IPS-15b (cell line): Measurements from ENCODE around the gene ORM1.
"Not testable (repeated sequence)": the region's sequence is repeated elsewhere in the genome, so short reads cannot be mapped to it uniquely, and the experiment has no call there.

ENCODE experiments used
- H3K27me3 ChIP-seq: one replicate; pipeline ENCODE4 v1.6.1; 2013; ENCODE audit warnings: low read length; ENCODE audit not compliant: control insufficient read depth, insufficient read depth
- H3K36me3 ChIP-seq: one replicate; pipeline ENCODE4 v1.6.1; 2013; ENCODE audit warnings: low read length; ENCODE audit not compliant: control insufficient read depth, insufficient read depth
- H3K4me1 ChIP-seq: one replicate; pipeline ENCODE4 v1.6.1; 2013; ENCODE audit warnings: mild to moderate bottlenecking, low read length; ENCODE audit not compliant: control insufficient read depth, insufficient read depth
- H3K4me3 ChIP-seq: one replicate; pipeline ENCODE4 v1.5.1; 2013; ENCODE audit warnings: low read depth, low read length
- H3K9ac ChIP-seq: one replicate; pipeline ENCODE4 v1.6.1; 2013; ENCODE audit warnings: low read depth, mild to moderate bottlenecking, low read length
- H3K9me3 ChIP-seq: one replicate; pipeline ENCODE4 v1.6.1; 2013; ENCODE audit warnings: mild to moderate bottlenecking, low read length; ENCODE audit not compliant: control insufficient read depth, insufficient read depth

The ORM1 gene

GRCh38 chr9:114332474-114333040, 9.7 kb downstream of the ORM1 start:
- H3K27me3 ChIP-seq, H3K9me3 ChIP-seq, H3K4me3 ChIP-seq, H3K9ac ChIP-seq, H3K4me1 ChIP-seq, H3K36me3 ChIP-seq: not testable (repeated sequence)

GRCh38 chr9:114333718-114334117, 10.8 kb downstream of the ORM1 start:
- not testable (repeated sequence) for H3K9me3 ChIP-seq, H3K27me3 ChIP-seq, H3K4me3 ChIP-seq, H3K9ac ChIP-seq, H3K4me1 ChIP-seq
- H3K36me3 ChIP-seq = peaks cover 11% of the 10 kb centered on the region

- Histone ChIP-seq H3K9ac (no peak overlapping the region), H3K9me3 (no peaks in the 10 kb centered on the region), H3K4me1 (no peaks in the 10 kb centered on the region), H3K27me3 (no peaks in the 10 kb centered on the region), H3K4me3 (no peak overlapping the region), H3K36me3 (peaks cover 11% of the 10 kb centered on the region)
Observed at GRCh38 chr9:114334490-114334889, 11.6 kb downstream of the ORM1 start.

DNA sequence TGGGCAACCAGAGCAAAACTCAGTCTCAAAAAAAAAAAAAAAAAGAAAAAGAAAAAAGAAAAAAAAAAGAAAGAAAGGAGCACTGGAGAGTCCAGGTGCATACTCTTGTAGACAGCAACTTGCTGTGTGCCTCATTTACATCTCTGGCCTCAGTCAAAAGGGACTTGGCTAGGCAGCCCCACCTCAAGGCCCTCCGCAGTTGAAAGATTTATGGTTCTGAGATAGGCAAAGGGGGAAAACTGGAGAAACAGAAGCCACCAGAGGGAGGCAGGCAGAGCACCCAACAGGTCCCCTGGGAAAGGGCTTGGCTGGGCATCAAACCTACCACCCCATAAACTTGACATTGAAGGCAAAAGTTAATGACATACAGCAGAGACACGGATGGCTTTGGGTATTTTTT, 12.8 kb downstream of the ORM1 start:
- Histone ChIP-seq H3K4me1 (no peaks in the 10 kb centered on the region), H3K9me3 (no peaks in the 10 kb centered on the region), H3K9ac (no peak overlapping the region), H3K4me3 (no peak overlapping the region), H3K36me3 (peaks cover 11% of the 10 kb centered on the region), H3K27me3 (no peaks in the 10 kb centered on the region)

DNA sequence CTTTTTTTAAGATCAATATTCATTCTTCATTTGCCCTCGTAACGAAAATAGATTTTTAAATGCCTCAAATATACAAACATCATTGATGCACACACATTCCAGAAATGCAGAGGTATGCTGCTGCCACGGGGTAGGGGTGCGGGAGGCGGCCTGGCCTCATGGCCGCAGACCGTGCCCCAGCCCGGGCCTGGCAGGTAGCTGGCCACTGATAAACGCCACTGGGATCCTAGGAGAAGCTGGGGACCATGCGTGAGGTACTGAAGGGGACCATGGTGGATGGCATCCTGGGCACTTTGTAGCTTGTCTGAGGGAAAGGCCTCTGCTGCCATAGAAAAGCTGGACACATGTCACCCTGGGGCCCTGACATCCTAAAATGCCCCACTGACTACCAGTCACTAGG, 13.3 kb downstream of the ORM1 start:
- Histone ChIP-seq H3K4me3 (no peak overlapping the region), H3K9ac (no peak overlapping the region), H3K27me3 (no peaks in the 10 kb centered on the region), H3K9me3 (no peaks in the 10 kb centered on the region), H3K36me3 (peaks cover 15% of the 10 kb centered on the region), H3K4me1 (no peaks in the 10 kb centered on the region)

- Histone ChIP-seq H3K4me3 (no peak overlapping the region), H3K27me3 (no peaks in the 10 kb centered on the region), H3K4me1 (no peaks in the 10 kb centered on the region), H3K36me3 (peaks cover 19% of the 10 kb centered on the region), H3K9me3 (no peaks in the 10 kb centered on the region), H3K9ac (no peak overlapping the region)
Observed at GRCh38 chr9:114336699-114337395, 13.9 kb downstream of the ORM1 start.

- peaks cover 24% of the 10 kb centered on the region for H3K36me3 ChIP-seq
- H3K4me3 ChIP-seq = no peak overlapping the region
- H3K9me3 ChIP-seq = no peaks in the 10 kb centered on the region
- H3K9ac ChIP-seq = no peak overlapping the region
- no peaks in the 10 kb centered on the region for H3K4me1 ChIP-seq
- no peaks in the 10 kb centered on the region for H3K27me3 ChIP-seq
Observed at GRCh38 chr9:114338187-114338586, 15.3 kb downstream of the ORM1 start.

DNA sequence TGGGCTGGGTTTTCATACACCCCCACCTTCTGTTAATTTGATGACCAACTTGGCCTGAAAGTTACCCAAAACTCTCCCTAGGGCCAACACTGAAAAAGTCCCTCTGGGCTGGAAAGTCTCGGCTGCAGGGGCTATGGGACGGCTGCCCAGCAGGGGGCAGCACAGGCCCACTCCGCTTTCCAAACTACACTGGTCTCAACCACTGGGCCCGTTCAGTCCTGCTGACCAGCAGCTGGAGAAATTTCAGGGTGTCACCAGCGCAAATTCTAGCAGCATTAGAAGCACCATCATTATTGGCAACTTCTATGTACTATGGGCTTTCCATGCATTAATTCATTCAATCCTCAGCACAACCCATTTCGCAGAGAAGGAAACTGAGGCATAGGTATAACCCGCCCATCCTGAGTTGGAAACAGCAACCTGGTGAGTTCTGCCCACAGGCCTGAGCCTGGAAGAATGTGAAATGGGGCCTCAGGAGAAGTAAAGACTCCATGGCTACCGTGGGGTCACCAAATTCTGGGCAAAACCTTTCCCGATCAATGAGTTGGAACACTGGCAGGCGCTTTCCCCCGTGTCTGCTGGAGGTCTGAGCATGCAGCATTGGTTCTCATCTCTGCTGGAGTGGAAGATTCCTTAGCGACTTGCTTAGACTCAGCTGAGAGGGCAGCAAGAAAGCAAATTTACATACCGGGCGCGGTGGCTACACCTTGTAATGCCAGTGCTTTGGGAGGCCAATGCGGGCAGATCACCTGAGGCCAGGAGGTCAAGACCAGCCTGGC, 16.4 kb downstream of the ORM1 start:
- H3K9ac ChIP-seq = no peak overlapping the region
- H3K4me1 ChIP-seq = no peaks in the 10 kb centered on the region
- no peak overlapping the region for H3K4me3 ChIP-seq
- H3K9me3 ChIP-seq = no peaks in the 10 kb centered on the region
- H3K36me3 ChIP-seq = peaks cover 24% of the 10 kb centered on the region
- H3K27me3 ChIP-seq = no peaks in the 10 kb centered on the region

DNA sequence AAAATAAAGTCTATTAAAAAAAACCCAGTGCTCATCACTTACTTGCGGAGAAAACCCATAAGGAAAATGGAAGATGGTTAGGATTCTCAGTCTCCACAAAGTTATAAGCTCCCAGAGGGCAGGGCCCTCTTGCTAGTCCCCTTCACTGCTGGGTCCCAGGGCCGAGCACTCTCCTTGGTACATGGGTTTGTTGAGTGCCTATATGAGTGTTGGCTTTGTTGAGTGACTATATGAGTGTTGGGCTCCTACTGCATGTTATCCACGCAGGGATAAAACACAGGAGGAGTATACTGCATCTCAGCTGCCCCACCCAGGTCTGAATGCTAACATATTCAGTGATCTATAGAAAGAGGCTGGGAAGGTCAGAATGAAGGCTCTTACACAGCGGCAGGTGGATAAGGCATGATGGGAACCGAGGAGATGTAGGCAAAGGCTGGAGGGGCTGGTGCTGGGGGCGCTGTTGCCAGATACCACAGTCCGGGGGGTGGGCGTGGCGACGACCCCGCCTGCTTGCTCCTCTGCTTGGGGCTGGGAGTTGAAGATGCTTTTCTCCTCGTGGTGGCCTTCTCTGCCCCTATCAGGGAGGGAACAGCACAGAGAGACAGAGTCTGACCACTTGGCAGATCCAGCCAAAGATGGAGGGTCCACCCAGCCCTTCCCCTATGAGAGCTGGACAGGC, 18.4 kb downstream of the ORM1 start:
- no peak overlapping the region for H3K9ac ChIP-seq
- H3K9me3 ChIP-seq = no peaks in the 10 kb centered on the region
- H3K4me3 ChIP-seq = no peak overlapping the region
- H3K4me1 ChIP-seq = no peaks in the 10 kb centered on the region
- no peaks in the 10 kb centered on the region for H3K27me3 ChIP-seq
- peaks cover 28% of the 10 kb centered on the region for H3K36me3 ChIP-seq

GRCh38 chr9:114341991-114342390, 19.1 kb downstream of the ORM1 start:
- Histone ChIP-seq H3K9me3 (no peaks in the 10 kb centered on the region), H3K9ac (no peak overlapping the region), H3K4me1 (no peaks in the 10 kb centered on the region), H3K4me3 (no peak overlapping the region), H3K36me3 (peaks cover 29% of the 10 kb centered on the region), H3K27me3 (no peaks in the 10 kb centered on the region)

DNA sequence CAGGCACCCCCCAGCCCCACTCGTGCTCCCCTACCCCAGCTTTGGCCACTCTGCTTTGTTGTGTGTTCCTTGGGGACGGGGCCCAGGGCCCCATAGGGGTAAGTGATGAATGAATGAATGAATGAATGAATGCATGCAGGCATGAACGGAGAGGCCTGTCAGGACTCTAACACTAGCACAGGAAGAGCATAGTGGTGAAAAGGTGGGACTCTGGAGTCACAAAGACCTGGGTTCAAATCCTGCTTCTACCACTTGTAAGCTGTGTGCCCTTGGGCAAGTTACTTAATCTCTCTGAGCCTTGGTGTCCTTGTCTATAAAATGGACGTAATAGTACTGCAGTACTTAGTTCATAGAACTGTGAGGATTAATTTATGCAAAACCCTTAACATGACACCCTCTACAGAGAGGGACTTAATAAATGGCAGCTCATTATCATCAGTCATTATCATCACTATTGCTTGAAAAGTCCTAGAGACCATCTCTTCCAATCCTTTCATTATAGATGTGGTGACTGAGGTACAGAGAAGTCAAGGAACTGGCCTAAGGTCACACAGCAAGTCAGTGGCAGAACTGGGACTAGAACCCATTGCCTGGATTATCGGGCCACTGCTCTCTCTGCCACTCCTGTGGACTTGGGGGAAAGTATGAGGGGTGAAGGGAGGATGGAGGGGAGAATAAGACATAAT, 20.0 kb downstream of the ORM1 start:
- Histone ChIP-seq H3K9ac (no peak overlapping the region), H3K9me3 (no peaks in the 10 kb centered on the region), H3K27me3 (no peaks in the 10 kb centered on the region), H3K36me3 (peaks cover 31% of the 10 kb centered on the region), H3K4me1 (no peaks in the 10 kb centered on the region), H3K4me3 (no peak overlapping the region)
